ENCODE data around the gene HAUS3. TPM values are rescaled to one million over a fixed set of nuclear protein-coding genes. Genes with fewer than 3 reads are reported as not detected.

Gene HAUS3
- total RNA-seq, 4 donors from 2014 or later: 4.8 to 12.1 (median 9.5) TPM

DNA sequence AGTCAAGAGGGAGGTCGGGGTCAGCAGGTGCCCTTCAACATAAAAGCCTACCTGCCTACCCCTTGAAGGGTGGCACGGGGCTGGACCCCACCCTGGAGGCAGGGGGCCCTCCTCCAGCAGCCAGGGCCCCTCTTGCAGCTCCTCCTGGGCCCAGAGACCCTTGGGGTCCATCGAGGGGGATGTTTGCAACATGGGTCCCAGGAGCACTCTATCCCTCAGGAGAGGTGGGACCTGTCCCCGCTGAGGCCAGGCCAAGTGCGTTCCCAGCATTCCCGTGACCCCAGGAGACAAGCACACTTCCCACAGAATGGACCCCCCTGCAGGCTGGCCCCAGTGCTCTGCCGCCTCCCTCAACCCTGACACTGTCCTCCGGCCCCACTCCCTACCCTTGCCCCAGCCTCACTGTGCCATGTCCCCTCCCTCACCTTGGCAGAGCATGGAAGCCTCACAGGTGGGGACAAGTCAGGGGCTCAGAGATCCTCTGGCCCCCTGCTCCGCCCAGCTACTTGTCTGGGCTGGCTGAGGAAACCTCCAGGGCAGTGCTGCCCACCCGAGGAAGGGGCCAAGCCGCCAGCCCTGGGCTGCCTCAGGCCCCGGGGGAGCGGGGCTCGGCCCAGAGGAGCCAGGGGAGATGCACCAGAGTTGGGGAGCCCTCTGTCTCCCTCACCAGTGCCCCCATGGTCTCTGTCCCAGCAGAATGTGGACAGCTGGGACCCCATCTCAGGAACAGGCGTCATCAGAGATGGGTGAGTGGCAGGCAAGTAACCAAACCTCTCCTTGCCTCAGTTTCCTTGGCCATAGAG is 17.8 kb upstream of the HAUS3 start:
- H3K27ac ChIP-seq: peak overlapping the region; percentile 85 to 98 (median 94)
- H3K27me3 ChIP-seq: no peaks in the 10 kb centered on the region
- TF ChIP-seq, protein P1, sequence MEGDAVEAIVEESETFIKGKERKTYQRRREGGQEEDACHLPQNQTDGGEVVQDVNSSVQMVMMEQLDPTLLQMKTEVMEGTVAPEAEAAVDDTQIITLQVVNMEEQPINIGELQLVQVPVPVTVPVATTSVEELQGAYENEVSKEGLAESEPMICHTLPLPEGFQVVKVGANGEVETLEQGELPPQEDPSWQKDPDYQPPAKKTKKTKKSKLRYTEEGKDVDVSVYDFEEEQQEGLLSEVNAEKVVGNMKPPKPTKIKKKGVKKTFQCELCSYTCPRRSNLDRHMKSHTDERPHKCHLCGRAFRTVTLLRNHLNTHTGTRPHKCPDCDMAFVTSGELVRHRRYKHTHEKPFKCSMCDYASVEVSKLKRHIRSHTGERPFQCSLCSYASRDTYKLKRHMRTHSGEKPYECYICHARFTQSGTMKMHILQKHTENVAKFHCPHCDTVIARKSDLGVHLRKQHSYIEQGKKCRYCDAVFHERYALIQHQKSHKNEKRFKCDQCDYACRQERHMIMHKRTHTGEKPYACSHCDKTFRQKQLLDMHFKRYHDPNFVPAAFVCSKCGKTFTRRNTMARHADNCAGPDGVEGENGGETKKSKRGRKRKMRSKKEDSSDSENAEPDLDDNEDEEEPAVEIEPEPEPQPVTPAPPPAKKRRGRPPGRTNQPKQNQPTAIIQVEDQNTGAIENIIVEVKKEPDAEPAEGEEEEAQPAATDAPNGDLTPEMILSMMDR (IDR thresholded peaks at IDR 0.05 in 4 of 5, conservative IDR thresholded peaks at IDR 0.05 in 1 of 5): no peak
- no peak for TF ChIP-seq POLR2A (IDR thresholded peaks at IDR 0.05)
- H3K9me3 ChIP-seq: no peaks in the 10 kb centered on the region
- peak overlapping the region; percentile 75 to 99 (median 96) for H3K4me3 ChIP-seq
- ATAC-seq (no peak), DNase-seq (peak; percentile 1 to 11)
- in situ Hi-C loops (cut with MboI; ENCODE audit: low sequenced_read_pairs in 4 of 4) (no loop called here), intact Hi-C loops (cut with DNase I; ENCODE audit: low total_unique reads) (loop anchor here (5.0 to 10.0 kb wide), 4 partner anchors 158 to 495 kb away; partner anchors contain the start of genes CFAP99, NELFA, RNF4 and TNIP2)
- peaks cover 0 to 4% of the 10 kb centered on the region in 2 donors for H3K36me3 ChIP-seq
- peaks cover 60 to 80% of the 10 kb centered on the region in 2 donors for H3K4me1 ChIP-seq

DNA sequence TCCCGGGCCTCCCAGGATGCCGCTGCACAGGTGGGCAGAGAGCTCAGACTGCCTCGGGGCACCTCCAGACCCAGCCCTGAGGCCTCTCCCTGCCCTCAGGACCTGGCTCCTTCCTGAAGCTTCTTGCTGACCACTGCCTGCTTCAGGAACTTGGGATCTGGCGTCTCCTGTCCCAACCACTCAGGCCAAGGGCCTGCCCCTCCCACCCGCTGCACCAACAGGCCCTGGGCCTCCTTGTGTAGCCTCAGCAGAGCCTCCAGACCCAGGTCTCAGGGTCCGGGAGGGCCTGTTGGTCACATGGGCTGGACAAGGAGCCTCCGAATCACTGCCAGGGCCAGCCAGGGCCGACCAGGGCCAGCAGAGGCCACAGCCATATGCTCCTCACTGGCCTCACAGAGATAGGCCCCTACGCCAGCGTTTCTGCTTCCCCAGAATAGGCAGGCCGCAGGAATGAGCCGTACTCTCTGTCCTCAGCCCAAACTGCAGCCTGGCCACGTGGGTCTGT is 17.2 kb upstream of the HAUS3 start:
- H3K27ac ChIP-seq: peak overlapping the region; percentile 85 to 98 (median 94)
- in situ Hi-C loops (cut with MboI; ENCODE audit: low sequenced_read_pairs in 4 of 4) (no loop called here), intact Hi-C loops (cut with DNase I; ENCODE audit: low total_unique reads) (no loop called here)
- peaks cover 0 to 6% of the 10 kb centered on the region in 2 donors for H3K36me3 ChIP-seq
- no peaks in the 10 kb centered on the region for H3K27me3 ChIP-seq
- DNase-seq (peak; percentile 1 to 10), ATAC-seq (no peak)
- TF ChIP-seq POLR2A (IDR thresholded peaks at IDR 0.05): no peak
- TF ChIP-seq, protein P1 (IDR thresholded peaks at IDR 0.05 in 4 of 5, conservative IDR thresholded peaks at IDR 0.05 in 1 of 5): no peak
- no peaks in the 10 kb centered on the region for H3K9me3 ChIP-seq
- peak overlapping the region; percentile 13 to 99 (median 62) for H3K4me3 ChIP-seq
- peaks cover 60 to 83% of the 10 kb centered on the region in 2 donors for H3K4me1 ChIP-seq

DNA sequence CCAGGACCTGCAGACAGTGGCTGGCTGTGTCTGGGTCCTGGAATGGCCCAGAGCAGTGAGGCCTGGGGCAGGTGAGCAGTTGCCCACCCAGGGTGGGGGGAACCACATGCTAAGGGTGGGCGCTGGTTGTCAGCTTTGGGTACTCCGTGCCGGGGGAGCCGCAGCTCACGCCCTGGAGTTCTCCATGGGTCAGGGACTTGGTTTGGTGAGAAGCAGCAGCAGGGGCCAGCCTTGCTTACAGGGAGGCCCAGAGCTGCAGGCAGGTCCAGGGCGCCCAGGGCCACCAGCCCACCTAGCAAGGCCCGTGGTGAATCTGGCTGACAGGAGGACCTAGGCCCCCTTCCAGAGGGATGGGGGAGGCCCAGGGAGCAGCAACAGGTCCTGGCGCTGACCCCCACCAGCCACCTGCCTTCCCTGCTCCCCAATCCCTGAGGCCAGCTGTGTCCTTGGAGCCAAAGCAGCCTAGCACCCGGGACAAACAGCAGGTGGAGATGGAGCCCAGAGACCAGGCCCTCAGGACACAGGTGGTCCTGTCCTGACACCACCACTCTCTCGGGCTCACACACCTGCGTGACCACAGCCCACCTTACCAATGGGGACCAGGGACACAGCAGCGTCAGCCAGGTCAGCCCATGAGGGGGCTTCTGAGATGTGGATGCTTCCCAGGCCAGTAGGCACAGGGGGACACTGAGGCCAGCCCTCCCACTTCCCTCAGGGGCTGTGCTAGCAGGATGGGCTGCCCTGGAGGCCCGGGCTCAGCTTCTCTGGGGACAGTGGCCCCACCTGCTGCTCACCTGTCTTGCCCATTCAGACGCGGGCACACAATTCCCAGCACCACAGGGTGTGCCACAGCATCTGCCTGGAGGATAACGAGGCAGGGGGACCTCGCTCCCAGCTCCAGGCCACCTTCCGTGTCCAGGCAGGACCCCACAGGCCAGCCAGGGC is 16.4 kb upstream of the HAUS3 start:
- H3K27me3 ChIP-seq: no peaks in the 10 kb centered on the region
- H3K27ac ChIP-seq: peak overlapping the region; percentile 85 to 98 (median 94)
- in situ Hi-C loops (cut with MboI; ENCODE audit: low sequenced_read_pairs in 4 of 4): no loop called here
- H3K9me3 ChIP-seq: no peaks in the 10 kb centered on the region
- no peak for ATAC-seq
- TF ChIP-seq, protein P1 (IDR thresholded peaks at IDR 0.05 in 4 of 5, conservative IDR thresholded peaks at IDR 0.05 in 1 of 5): no peak
- TF ChIP-seq POLR2A (IDR thresholded peaks at IDR 0.05): no peak
- peaks cover 0 to 11% of the 10 kb centered on the region in 2 donors for H3K36me3 ChIP-seq
- peak in 1 of 2 donors; percentile 12 for DNase-seq
- H3K4me1 ChIP-seq: peaks cover 60 to 85% of the 10 kb centered on the region in 2 donors
- intact Hi-C loops (cut with DNase I; ENCODE audit: low total_unique reads): no loop called here
- peak overlapping the region in 2 of 4 donors; percentile 13 to 96 for H3K4me3 ChIP-seq

DNA sequence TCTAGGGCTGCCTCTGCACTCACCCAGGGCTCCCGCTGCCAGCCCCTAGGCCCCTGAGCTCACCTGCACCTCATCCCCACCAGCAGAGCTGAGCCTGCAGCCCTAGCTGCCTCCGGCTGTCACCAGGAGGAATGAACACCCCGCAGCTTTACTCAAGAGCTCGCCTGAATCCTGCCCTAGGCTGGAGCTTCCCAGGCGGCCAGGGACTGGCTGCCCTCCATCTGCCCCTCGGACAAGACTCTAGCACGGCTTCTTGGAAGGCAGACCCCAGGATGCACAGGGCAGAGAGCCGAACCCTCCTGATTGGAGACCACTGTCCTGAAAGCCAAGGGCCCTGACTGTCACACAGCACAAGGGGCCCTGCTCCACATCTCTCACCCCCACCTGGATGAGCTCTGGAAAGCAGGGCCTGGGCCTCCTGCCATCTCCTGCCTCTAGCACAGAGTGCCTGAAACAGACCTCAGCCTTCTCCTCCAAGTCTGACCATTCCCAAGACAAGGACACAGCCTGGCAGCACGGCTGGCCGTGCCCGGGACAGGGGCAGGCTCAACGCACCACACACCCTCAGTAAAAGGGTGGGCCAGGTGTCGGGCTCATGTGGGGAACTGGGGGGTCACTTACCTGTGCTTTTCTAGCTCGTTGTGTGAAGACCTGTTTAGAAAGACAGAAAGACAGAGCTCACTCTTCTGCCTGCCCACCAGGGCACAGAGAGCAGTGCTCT is 15.6 kb upstream of the HAUS3 start:
- peak overlapping the region; percentile 85 to 98 (median 94) for H3K27ac ChIP-seq
- intact Hi-C loops (cut with DNase I; ENCODE audit: low total_unique reads): no loop called here
- TF ChIP-seq POLR2A (IDR thresholded peaks at IDR 0.05): no peak
- TF ChIP-seq, protein P1 (IDR thresholded peaks at IDR 0.05 in 4 of 5, conservative IDR thresholded peaks at IDR 0.05 in 1 of 5): no peak
- no peaks in the 10 kb centered on the region for H3K9me3 ChIP-seq
- H3K36me3 ChIP-seq: peaks cover 0 to 11% of the 10 kb centered on the region in 2 donors
- DNase-seq: peak; percentile 1 to 12
- H3K4me1 ChIP-seq: peaks cover 53 to 85% of the 10 kb centered on the region in 2 donors
- peak overlapping the region in 2 of 4 donors; percentile 23 to 27 for H3K4me3 ChIP-seq
- ATAC-seq: no peak
- in situ Hi-C loops (cut with MboI; ENCODE audit: low sequenced_read_pairs in 4 of 4): no loop called here
- no peaks in the 10 kb centered on the region for H3K27me3 ChIP-seq
